CD4-positive, CD25-positive, alpha-beta regulatory T cell (primary cell): ENCODE measurements around the gene THRSP. TPM values are rescaled to one million over a fixed set of nuclear protein-coding genes. Genes with fewer than 3 reads are reported as not detected.
A peak's percentile ranks its signal among the peaks of the same experiment; 100 is the strongest.
"Not testable (repeated sequence)": the region's sequence is repeated elsewhere in the genome, so short reads cannot be mapped to it uniquely, and the experiment has no call there.

ENCODE experiments used
- ATAC-seq, 2 donors: fragments of 150-1000 bp; cut with Tn5 transposase; one replicate each; pipeline ENCODE4 v1.10.0; 2021; ENCODE audit warnings: low read depth in 2 of 2, moderate number of reproducible peaks in 2 of 2, moderate library complexity in 1 of 2
- DNase-seq, 3 donors: peaks; one replicate each; pipeline versions ENCODE4 v3.0.0 to v3.0.0-alpha.2; 2012 to 2022; ENCODE audit warnings: mixed read lengths in 1 of 3
- H3K27ac ChIP-seq: one replicate; pipeline ENCODE4 v1.7.0; 2013; ENCODE audit warnings: mild to moderate bottlenecking, low read length; ENCODE audit not compliant: insufficient read depth, poor library complexity, severe bottlenecking
- H3K27me3 ChIP-seq: one replicate; pipeline ENCODE4 v1.7.0; 2013; ENCODE audit warnings: low read length; ENCODE audit not compliant: control insufficient read depth, insufficient read depth
- H3K36me3 ChIP-seq: one replicate; pipeline ENCODE4 v1.7.0; 2013; ENCODE audit warnings: mild to moderate bottlenecking, low read length, moderate library complexity; ENCODE audit not compliant: control insufficient read depth, insufficient read depth
- H3K4me1 ChIP-seq: 2 replicates; pipeline ENCODE4 v1.7.0; 2013; ENCODE audit warnings: mild to moderate bottlenecking, low read length; ENCODE audit not compliant: insufficient read depth, control insufficient read depth, poor library complexity, severe bottlenecking
- H3K4me3 ChIP-seq: one replicate; pipeline ENCODE4 v1.7.0; 2013; ENCODE audit warnings: low read depth, mild to moderate bottlenecking, low read length, moderate library complexity
- H3K9me3 ChIP-seq, 2 experiments: 1 replicate in 1 of 2; 2 replicates in 1 of 2; pipeline ENCODE4 v1.7.0; 2013; ENCODE audit warnings: low read length in 2 of 2, mild to moderate bottlenecking in 1 of 2, moderate library complexity in 1 of 2; ENCODE audit not compliant: control insufficient read depth in 2 of 2
- H3K27ac Mint-ChIP-seq, 3 donors: one replicate each; pipeline ENCODE4 v1.8.0; 2020 to 2022; ENCODE audit warnings: mild to moderate bottlenecking in 3 of 3, mixed read lengths in 3 of 3, moderate library complexity in 2 of 3
- H3K27me3 Mint-ChIP-seq: one replicate; pipeline ENCODE4 v1.8.0; 2022; ENCODE audit warnings: mild to moderate bottlenecking, mixed read lengths
- H3K36me3 Mint-ChIP-seq: one replicate; pipeline ENCODE4 v1.8.0; 2020; ENCODE audit warnings: mixed read lengths
- H3K4me1 Mint-ChIP-seq, 4 donors: one replicate each; pipeline ENCODE4 v1.8.0; 2020 to 2022; ENCODE audit warnings: mixed read lengths in 4 of 4, mild to moderate bottlenecking in 1 of 4
- H3K4me3 Mint-ChIP-seq, 4 donors: one replicate each; pipeline ENCODE4 v1.8.0; 2020 to 2022; ENCODE audit warnings: mild to moderate bottlenecking in 4 of 4, mixed read lengths in 4 of 4, moderate library complexity in 3 of 4
- H3K9me3 Mint-ChIP-seq, 7 donors: one replicate each; pipeline ENCODE4 v1.8.0; 2020 to 2022; ENCODE audit warnings: mixed read lengths in 7 of 7, mild to moderate bottlenecking in 3 of 7, moderate library complexity in 2 of 7
- polyA plus RNA-seq, 4 donors: library from polyadenylated mRNA; unstranded; fragments of 300-500 nt; fragmentation: Illumina TruSeq; gene quantifications; one replicate each; pipeline ENCODE4 v1.2.3, GENCODE V29; 2021
- total RNA-seq: library from RNA; stranded (reverse); gene quantifications from one replicate; pipeline ENCODE4 v1.2.3, GENCODE V29; 2022

THRSP gene
- total and polyA plus RNA-seq, 5 donors from 2014 or later: 0.20 TPM; not detected in 4

GRCh38 chr11:78049348-78049747, 14.3 kb upstream of the THRSP start:
- Mint-ChIP-seq H3K27me3 (no peaks in the 10 kb centered on the region), H3K27ac (no peak overlapping the region), H3K4me1 (peaks cover 0 to 12% (median 0%) of the 10 kb centered on the region in 4 donors), H3K36me3 (no peaks in the 10 kb centered on the region), H3K9me3 (no peaks in the 10 kb centered on the region), H3K4me3 (no peak overlapping the region)
- Histone ChIP-seq H3K9me3 (no peaks in the 10 kb centered on the region), H3K36me3 (no peaks in the 10 kb centered on the region), H3K27me3 (no peaks in the 10 kb centered on the region), H3K27ac (no peak overlapping the region), H3K4me3 (no peak overlapping the region), H3K4me1 (peaks cover 6% of the 10 kb centered on the region)
- DNase-seq: no peak
- no peak for ATAC-seq

- Histone ChIP-seq H3K27ac (no peak overlapping the region), H3K36me3 (no peaks in the 10 kb centered on the region), H3K9me3 (no peaks in the 10 kb centered on the region), H3K4me1 (no peaks in the 10 kb centered on the region), H3K4me3 (no peak overlapping the region), H3K27me3 (no peaks in the 10 kb centered on the region)
- no peaks in the 10 kb centered on the region for H3K9me3 Mint-ChIP-seq
- peak overlapping the region in 1 of 3 donors; percentile 48 for H3K27ac Mint-ChIP-seq
- H3K4me1 Mint-ChIP-seq: peaks cover 0 to 4% (median 0%) of the 10 kb centered on the region in 4 donors
- no peaks in the 10 kb centered on the region for H3K36me3 Mint-ChIP-seq
- ATAC-seq (no peak), DNase-seq (no peak)
- H3K4me3 Mint-ChIP-seq: no peak overlapping the region
- H3K27me3 Mint-ChIP-seq: no peaks in the 10 kb centered on the region
Observed at GRCh38 chr11:78050964-78051831, 12.5 kb upstream of the THRSP start.

GRCh38 chr11:78054971-78055370, 8.7 kb upstream of the THRSP start:
- Mint-ChIP-seq H3K27ac (no peak overlapping the region), H3K4me3 (no peak overlapping the region), H3K27me3 (no peaks in the 10 kb centered on the region), H3K9me3 (no peaks in the 10 kb centered on the region), H3K36me3 (no peaks in the 10 kb centered on the region), H3K4me1 (no peaks in the 10 kb centered on the region)
- ATAC-seq (no peak), DNase-seq (no peak)
- Histone ChIP-seq H3K9me3 (no peaks in the 10 kb centered on the region), H3K4me3 (no peak overlapping the region), H3K4me1 (no peaks in the 10 kb centered on the region), H3K27me3 (no peaks in the 10 kb centered on the region), H3K27ac (no peak overlapping the region), H3K36me3 (no peaks in the 10 kb centered on the region)

GRCh38 chr11:78056093-78056492, 7.6 kb upstream of the THRSP start:
- Histone ChIP-seq H3K27ac (no peak overlapping the region), H3K9me3 (no peaks in the 10 kb centered on the region), H3K27me3 (no peaks in the 10 kb centered on the region), H3K36me3 (no peaks in the 10 kb centered on the region), H3K4me3 (no peak overlapping the region), H3K4me1 (no peaks in the 10 kb centered on the region)
- DNase-seq (no peak), ATAC-seq (no peak)
- Mint-ChIP-seq H3K4me1 (no peaks in the 10 kb centered on the region), H3K27ac (peak overlapping the region in 1 of 3 donors; percentile 57), H3K36me3 (no peaks in the 10 kb centered on the region), H3K9me3 (no peaks in the 10 kb centered on the region), H3K4me3 (no peak overlapping the region), H3K27me3 (no peaks in the 10 kb centered on the region)

- no peaks in the 10 kb centered on the region for H3K27me3 ChIP-seq
- Mint-ChIP-seq H3K27me3 (no peaks in the 10 kb centered on the region), H3K4me1 (no peaks in the 10 kb centered on the region), H3K9me3 (no peaks in the 10 kb centered on the region), H3K4me3 (no peak overlapping the region), H3K27ac (no peak overlapping the region), H3K36me3 (no peaks in the 10 kb centered on the region)
- no peak overlapping the region for H3K27ac ChIP-seq
- ATAC-seq (no peak), DNase-seq (no peak)
- H3K4me3 ChIP-seq: no peak overlapping the region
- no peaks in the 10 kb centered on the region for H3K36me3 ChIP-seq
- no peaks in the 10 kb centered on the region for H3K9me3 ChIP-seq
- no peaks in the 10 kb centered on the region for H3K4me1 ChIP-seq
Observed at GRCh38 chr11:78057462-78058055, 6.1 kb upstream of the THRSP start.

GRCh38 chr11:78059749-78060328, 3.8 kb upstream of the THRSP start:
- not testable (repeated sequence) for H3K9me3 ChIP-seq, H3K36me3 Mint-ChIP-seq, DNase-seq, H3K4me1 ChIP-seq, H3K4me3 ChIP-seq, ATAC-seq, H3K27me3 Mint-ChIP-seq, H3K27ac ChIP-seq, H3K36me3 ChIP-seq, H3K9me3 Mint-ChIP-seq, H3K27me3 ChIP-seq, H3K4me3 Mint-ChIP-seq, H3K4me1 Mint-ChIP-seq, H3K27ac Mint-ChIP-seq

- Histone ChIP-seq H3K27ac (no peak overlapping the region), H3K27me3 (no peaks in the 10 kb centered on the region), H3K9me3 (no peaks in the 10 kb centered on the region), H3K36me3 (no peaks in the 10 kb centered on the region), H3K4me3 (no peak overlapping the region), H3K4me1 (no peaks in the 10 kb centered on the region)
- ATAC-seq: no peak
- Mint-ChIP-seq H3K36me3 (no peaks in the 10 kb centered on the region), H3K9me3 (no peaks in the 10 kb centered on the region), H3K4me3 (no peak overlapping the region), H3K4me1 (no peaks in the 10 kb centered on the region), H3K27ac (no peak overlapping the region), H3K27me3 (no peaks in the 10 kb centered on the region)
- no peak for DNase-seq
Observed at GRCh38 chr11:78060533-78060932, 3.1 kb upstream of the THRSP start.
